GM12878 (cell line): ENCODE measurements around the gene ABCC9. TPM values are rescaled to one million over a fixed set of nuclear protein-coding genes. Genes with fewer than 3 reads are reported as not detected.

Experiments used
- ATAC-seq: fragments of 200-7000 bp; cut with Tn5 transposase; 3 replicates; pipeline ENCODE4 v1.9.1; 2020; ENCODE audit warnings: mild to moderate bottlenecking, moderate library complexity
- BruUV-seq: library from RNA; stranded (reverse); fragments of 400-500 nt; replicated peaks from 2 replicates; lab custom pipeline; 2021; lab: Mats Ljungman, UMichigan
- CTCF ChIA-PET: fragments of 300-600 bp; sonication (Branson Sonifier 250); formaldehyde crosslinking; extraction: SDS; loops from one replicate; lab custom pipeline; 2021; ENCODE audit warnings: inconsistent platforms; lab: Yijun Ruan, JAX
- POLR2A ChIA-PET: fragments of 350-600 bp; formaldehyde crosslinking; extraction: SDS; loops from one replicate; lab custom pipeline; 2021; ENCODE audit warnings: inconsistent platforms; lab: Charles Lee
- RAD21 ChIA-PET: fragments of 300-600 bp; sonication (Branson Sonifier 250); formaldehyde crosslinking; loops from one replicate; lab custom pipeline; 2023; ENCODE audit warnings: antibody characterized with exemption; ENCODE audit not compliant: unreplicated experiment; lab: Charles Lee
- SMC1A ChIA-PET: fragments of 300-600 bp; sonication (Branson Sonifier 250); formaldehyde crosslinking; loops from one replicate; lab custom pipeline; 2023; ENCODE audit not compliant: unreplicated experiment, uncharacterized antibody; lab: Charles Lee
- DNase-seq: peaks from one replicate; pipeline ENCODE4 v3.0.0-alpha.2; 2011; ENCODE audit warnings: low read depth, low spot score
- FAIRE-seq: peaks from 3 replicates; lab custom pipeline; 2011; peaks lifted over from hg19 to GRCh38; lab: Jason Lieb, UNC
- H2AFZ ChIP-seq: 2 replicates; pipeline ENCODE4 v1.6.0; 2011; ENCODE audit warnings: low read depth, low read length, control low read depth; ENCODE audit not compliant: control insufficient read depth
- H3K27ac ChIP-seq: 2 replicates; pipeline ENCODE4 v1.5.1; 2011; ENCODE audit warnings: control low read depth; ENCODE audit not compliant: control insufficient read depth, insufficient read depth
- H3K27me3 ChIP-seq, 2 experiments: replicated peaks in 1 of 2; 2 replicates each; pipeline versions ENCODE4 v1.6.0 to v1.6.1; 2011; ENCODE audit warnings: low read length in 1 of 2; ENCODE audit not compliant: control insufficient read depth in 2 of 2, insufficient read depth in 2 of 2
- H3K36me3 ChIP-seq, 2 experiments: 2 replicates each; pipeline ENCODE4 v1.5.1; 2011; ENCODE audit warnings: low read length in 1 of 2; ENCODE audit not compliant: control insufficient read depth in 2 of 2, insufficient read depth in 2 of 2
- H3K4me1 ChIP-seq: 2 replicates; pipeline ENCODE4 v1.6.1; 2011; ENCODE audit warnings: mild to moderate bottlenecking, low read length, moderate library complexity, mixed read lengths; ENCODE audit not compliant: control insufficient read depth, insufficient read depth
- H3K4me2 ChIP-seq: 2 replicates; pipeline ENCODE4 v1.6.0; 2011; ENCODE audit warnings: control low read depth; ENCODE audit not compliant: control insufficient read depth, insufficient read depth
- H3K4me3 ChIP-seq: fragments of 200-600 bp; sonication (generic); 2 replicates; pipeline ENCODE4 v1.5.1; 2016
- H3K79me2 ChIP-seq: 2 replicates; pipeline ENCODE4 v1.6.0; 2011; ENCODE audit warnings: low read length; ENCODE audit not compliant: control insufficient read depth, insufficient read depth
- H3K9ac ChIP-seq: 2 replicates; pipeline ENCODE4 v1.8.0; 2011; ENCODE audit warnings: low read length, control low read depth, mixed read lengths; ENCODE audit not compliant: control insufficient read depth, insufficient read depth
- H3K9me3 ChIP-seq: replicated peaks from 3 replicates; pipeline ENCODE4 v1.5.1; 2011; ENCODE audit warnings: mild to moderate bottlenecking, low read length; ENCODE audit not compliant: control insufficient read depth, insufficient read depth
- H4K20me1 ChIP-seq: 2 replicates; pipeline ENCODE4 v1.6.0; 2011; ENCODE audit not compliant: control insufficient read depth, insufficient read depth
- BCL11A ChIP-seq: IDR thresholded peaks from 2 replicates; pipeline ENCODE4 v1.6.1; 2011; ENCODE audit warnings: low read depth, low read length
- CBFB ChIP-seq: IDR thresholded peaks from 2 replicates; pipeline ENCODE4 v1.6.1; 2016; ENCODE audit warnings: antibody characterized with exemption, low read depth
- CREB1 ChIP-seq: IDR thresholded peaks from 2 replicates; pipeline ENCODE4 v1.6.1; 2012; ENCODE audit warnings: low read depth, mild to moderate bottlenecking, inconsistent platforms
- CTCF ChIP-seq, 3 experiments: IDR thresholded peaks in 2 of 3; conservative IDR thresholded peaks in 1 of 3; 2 replicates each; pipeline ENCODE4 v1.5.1; 2011; ENCODE audit warnings: low read depth in 3 of 3, low read length in 3 of 3, mild to moderate bottlenecking in 3 of 3, control low read depth in 2 of 3, moderate library complexity in 2 of 3, inconsistent platforms in 1 of 3, mixed read lengths in 1 of 3; ENCODE audit not compliant: control insufficient read depth in 2 of 3, insufficient read depth in 1 of 3; ENCODE audit errors: extremely low read depth in 1 of 3
- ESRRA ChIP-seq: IDR thresholded peaks from 2 replicates; pipeline ENCODE4 v1.6.1; 2012; ENCODE audit warnings: mild to moderate bottlenecking, low read length, improper control_type of control experiment
- EZH2 ChIP-seq: IDR thresholded peaks from 2 replicates; pipeline ENCODE4 v1.6.1; 2012; ENCODE audit warnings: low read depth, mild to moderate bottlenecking, control low read depth, inconsistent platforms, low read length, borderline replicate concordance; ENCODE audit not compliant: control insufficient read depth
- HCFC1 ChIP-seq: fragments of 150-350 bp; IDR thresholded peaks from 2 replicates; pipeline ENCODE4 v1.6.1; 2014; ENCODE audit warnings: low read length
- HDAC2 ChIP-seq: fragments of 200-600 bp; sonication (generic); IDR thresholded peaks from 2 replicates; pipeline ENCODE4 v1.6.1; 2017
- MEF2B ChIP-seq: fragments of 450-650 bp; IDR thresholded peaks from 2 replicates; pipeline ENCODE4 v1.6.1; 2018; ENCODE audit warnings: mild to moderate bottlenecking, moderate library complexity; ENCODE audit not compliant: partially characterized antibody, poor library complexity, severe bottlenecking
- MXI1 ChIP-seq: fragments of 150-350 bp; IDR thresholded peaks from 2 replicates; pipeline ENCODE4 v1.6.1; 2011; ENCODE audit warnings: low read depth, mild to moderate bottlenecking, inconsistent platforms, low read length, improper control_type of control experiment
- NR2C1 ChIP-seq: fragments of 450-650 bp; IDR thresholded peaks from 2 replicates; pipeline ENCODE4 v1.6.1; 2017; ENCODE audit warnings: antibody characterized with exemption, mild to moderate bottlenecking, moderate library complexity
- TAF1 ChIP-seq: IDR thresholded peaks from 2 replicates; pipeline ENCODE4 v1.6.1; 2011; ENCODE audit warnings: mild to moderate bottlenecking, low read depth, low read length, borderline replicate concordance
- ZBED1 ChIP-seq: IDR thresholded peaks from 2 replicates; pipeline ENCODE4 v1.6.1; 2016; ENCODE audit warnings: borderline replicate concordance
- ZNF687 ChIP-seq: fragments of 450-650 bp; IDR thresholded peaks from 2 replicates; pipeline ENCODE4 v1.6.1; 2017; ENCODE audit warnings: mild to moderate bottlenecking, moderate library complexity
- WGBS: methylation state at CpG from one replicate; pipeline ENCODE4 v1.1.6; 2016; ENCODE audit warnings: low lambda C conversion rate; ENCODE audit not compliant: insufficient replicate concordance, insufficient coverage; ENCODE audit errors: missing lambda C conversion rate; 5-methylcytosine and 5-hydroxymethylcytosine counted together
- in situ Hi-C: fragments of 300-500 bp; cut with MboI; formaldehyde crosslinking; loops from 9 replicates; pipeline ENCODE4 v1.14.3; 2018; ENCODE audit warnings: mixed read lengths
- intact Hi-C: fragments of 100-400 bp; cut with micrococcal nuclease; formaldehyde crosslinking; loops from one replicate; pipeline ENCODE4 v1.14.2; 2022; ENCODE audit not compliant: unreplicated experiment
- polyA plus RNA-seq, 11 experiments: library from polyadenylated mRNA; depleted of rRNA in 4 of 11; unstranded in 6 of 11; stranded (reverse) in 5 of 11; fragments of >200 nt; fragmentation: Nextera tagmentation in 4 of 11; fragmentation: Illumina TruSeq in 1 of 11; extraction: Ambion mirVana in 4 of 11; extraction: Trizol in 1 of 11; gene quantifications; 1 replicate in 1 of 11; 2 replicates in 10 of 11; pipeline versions ENCODE4 v1.2.1 to v1.2.3, GENCODE V29; 2011 to 2016; ENCODE audit warnings: inconsistent platforms in 2 of 11, missing spikeins in 2 of 11, low read depth in 1 of 11
- total RNA-seq, 4 experiments: library from RNA; depleted of rRNA in 3 of 4; stranded (reverse); fragments of >200 nt in 3 of 4; fragmentation: Illumina TruSeq in 1 of 4; extraction: Trizol in 1 of 4; gene quantifications; 2 replicates each; pipeline versions ENCODE4 v1.2.1 to v1.2.3, GENCODE V29; 2013 to 2021

Gene ABCC9
- total and polyA plus RNA-seq, 10 of the 15 experiments (the other 5 are each of a cell fraction or from before 2014, with no cell fraction given), result under 0.01 to 0.10 (median 0.04) TPM; not detected in 2

- no TSS peak for BruUV-seq
- H2AFZ ChIP-seq, result no peak overlapping the region
- POLR2A ChIA-PET, result no interaction called here
- intact Hi-C loops, result no loop called here
- FAIRE-seq, result no peak
- WGBS, result 0% methylated on average over 1 of the region's 1 CpG
- H3K9ac ChIP-seq, result no peak overlapping the region
- no peak for ATAC-seq
- H3K79me2 ChIP-seq, result no peaks in the 10 kb centered on the region
- RAD21 ChIA-PET, result no interaction called here
- H3K4me1 ChIP-seq, result no peaks in the 10 kb centered on the region
- CTCF ChIA-PET, result no interaction called here
- TF ChIP-seq NR2C1, result no peak
- TF ChIP-seq CTCF (IDR thresholded peaks at IDR 0.05 in 2 of 3, conservative IDR thresholded peaks at IDR 0.05 in 1 of 3; ENCODE audit: control insufficient read depth in 2 of 3, extremely low read depth in 1 of 3, insufficient read depth in 1 of 3, low read depth in 3 of 3, low read length in 3 of 3), result no peak
- no peak for TF ChIP-seq TAF1
- no peak for TF ChIP-seq MEF2B
- no peak for TF ChIP-seq ZBED1
- no peak for TF ChIP-seq ESRRA
- no peak overlapping the region for H3K4me2 ChIP-seq
- no peak overlapping the region for H3K4me3 ChIP-seq
- H4K20me1 ChIP-seq, result no peaks in the 10 kb centered on the region
- H3K36me3 ChIP-seq, result no peaks in the 10 kb centered on the region
- DNase-seq, result no peak
- H3K9me3 ChIP-seq, result no peaks in the 10 kb centered on the region
- H3K27ac ChIP-seq, result no peak overlapping the region
- in situ Hi-C loops, result no loop called here
- SMC1A ChIA-PET, result no interaction called here
- H3K27me3 ChIP-seq, result no peaks in the 10 kb centered on the region
Measured at GRCh38 chr12:21921436-21921835, 19.8 kb downstream of the ABCC9 start.

GRCh38 chr12:21918456-21918855 is 22.8 kb downstream of the ABCC9 start:
- Histone ChIP-seq H2AFZ (no peak overlapping the region), H3K79me2 (no peaks in the 10 kb centered on the region), H3K4me2 (no peak overlapping the region), H3K9me3 (no peaks in the 10 kb centered on the region), H3K27me3 (no peaks in the 10 kb centered on the region), H3K36me3 (no peaks in the 10 kb centered on the region), H3K27ac (no peak overlapping the region), H3K4me3 (no peak overlapping the region), H4K20me1 (no peaks in the 10 kb centered on the region), H3K4me1 (no peaks in the 10 kb centered on the region), H3K9ac (no peak overlapping the region)
- BruUV-seq, result no TSS peak
- POLR2A ChIA-PET, result no interaction called here
- intact Hi-C loops (no loop called here), in situ Hi-C loops (no loop called here)
- RAD21 ChIA-PET, result no interaction called here
- SMC1A ChIA-PET, result interaction anchor here (0.6 kb wide), 1 partner anchor 41 kb away, joined by 4 read pairs; no protein-coding TSS in a partner anchor
- WGBS, result 12% methylated on average over 3 of the region's 3 CpGs
- ATAC-seq (no peak), DNase-seq (no peak), FAIRE-seq (no peak)
- CTCF ChIA-PET, result no interaction called here
- TF ChIP-seq MXI1 (no peak), CBFB (no peak), EZH2 (no peak), HCFC1 (no peak), CREB1 (no peak), HDAC2 (no peak), ZNF687 (no peak), BCL11A (no peak)
